DMS 273 treated with DMSO at 0.1 percent for 48 hours (cell line): ENCODE measurements around the gene RNU6-9.
"Not testable (repeated sequence)": the region's sequence is repeated elsewhere in the genome, so short reads cannot be mapped to it uniquely, and the experiment has no call there.

ENCODE experiments used
- DNase-seq: peaks from one replicate; lab custom pipeline; 2025; lab: John Stamatoyannopoulos, UW

The RNU6-9 gene

DNA sequence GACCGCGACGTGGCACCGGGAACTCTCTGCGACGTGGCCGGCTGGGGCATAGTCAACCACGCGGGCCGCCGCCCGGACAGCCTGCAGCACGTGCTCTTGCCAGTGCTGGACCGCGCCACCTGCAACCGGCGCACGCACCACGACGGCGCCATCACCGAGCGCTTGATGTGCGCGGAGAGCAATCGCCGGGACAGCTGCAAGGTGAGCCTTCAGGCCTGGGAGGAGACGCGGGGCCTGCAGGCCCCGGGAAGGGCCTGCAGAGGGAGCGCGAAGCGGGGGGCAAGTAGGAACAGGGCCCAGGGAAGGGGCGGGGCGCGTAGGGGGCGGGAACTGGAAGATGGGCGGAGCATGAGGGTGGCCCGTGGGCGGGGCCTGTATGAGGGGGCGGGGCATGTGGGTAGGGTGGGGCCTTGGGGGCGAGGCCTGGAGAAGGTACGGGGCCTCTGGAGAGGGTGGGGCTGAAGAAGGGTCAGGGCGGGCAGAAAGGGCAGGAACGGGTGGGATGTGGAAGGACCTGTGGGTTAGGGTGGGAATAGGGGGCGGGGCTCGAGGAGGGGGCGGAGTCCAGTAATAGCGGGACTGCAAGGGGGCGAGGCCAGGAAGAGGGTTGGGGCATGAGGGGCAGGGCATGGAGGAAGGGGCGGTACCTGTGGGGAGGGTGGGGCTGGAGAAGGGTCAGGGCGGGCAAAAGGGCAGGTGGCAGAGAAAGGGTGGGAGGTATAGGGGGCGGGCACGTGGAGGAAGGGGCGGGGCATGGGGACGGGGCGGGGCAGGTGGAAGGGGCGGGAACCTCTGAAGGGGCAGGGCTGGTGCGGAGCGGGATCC is 31.3 kb upstream of the RNU6-9 start:
- no peak for DNase-seq

DNA sequence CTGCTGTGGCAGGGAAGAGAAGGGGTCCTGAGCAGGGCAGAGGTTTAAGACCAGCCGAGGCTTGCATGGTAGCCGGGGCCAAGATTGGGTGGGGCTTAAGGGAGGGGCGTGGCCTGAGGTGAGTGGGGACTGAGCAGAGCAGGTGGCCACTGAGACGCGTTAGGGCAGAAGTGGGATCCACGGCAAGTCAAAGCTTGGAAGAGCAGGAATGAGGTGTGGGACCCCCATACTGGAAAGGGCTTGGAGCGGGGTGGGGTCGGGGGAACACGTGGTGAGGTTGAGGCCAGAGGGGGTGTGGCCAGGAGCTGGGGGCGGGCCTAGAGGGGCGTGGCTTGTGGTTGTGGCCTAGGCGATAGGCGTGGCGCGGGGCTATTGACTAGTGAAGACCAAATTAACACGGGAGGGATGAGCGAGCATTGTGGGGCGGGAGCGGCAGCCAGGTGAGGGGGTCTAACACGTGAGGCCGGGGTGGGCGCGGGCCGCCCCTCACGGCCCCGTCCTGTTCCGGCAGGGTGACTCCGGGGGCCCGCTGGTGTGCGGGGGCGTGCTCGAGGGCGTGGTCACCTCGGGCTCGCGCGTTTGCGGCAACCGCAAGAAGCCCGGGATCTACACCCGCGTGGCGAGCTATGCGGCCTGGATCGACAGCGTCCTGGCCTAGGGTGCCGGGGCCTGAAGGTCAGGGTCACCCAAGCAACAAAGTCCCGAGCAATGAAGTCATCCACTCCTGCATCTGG is 30.5 kb upstream of the RNU6-9 start:
- DNase-seq, result no peak

DNA sequence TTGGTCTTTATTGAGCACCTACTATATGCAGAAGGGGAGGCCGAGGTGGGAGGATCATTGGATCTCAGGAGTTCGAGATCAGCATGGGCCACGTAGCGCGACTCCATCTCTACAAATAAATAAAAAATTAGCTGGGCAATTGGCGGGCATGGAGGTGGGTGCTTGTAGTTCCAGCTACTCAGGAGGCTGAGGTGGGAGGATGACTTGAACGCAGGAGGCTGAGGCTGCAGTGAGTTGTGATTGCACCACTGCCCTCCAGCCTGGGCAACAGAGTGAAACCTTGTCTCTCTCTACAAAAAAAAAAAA is 30.0 kb upstream of the RNU6-9 start:
- DNase-seq, result no peak

DNA sequence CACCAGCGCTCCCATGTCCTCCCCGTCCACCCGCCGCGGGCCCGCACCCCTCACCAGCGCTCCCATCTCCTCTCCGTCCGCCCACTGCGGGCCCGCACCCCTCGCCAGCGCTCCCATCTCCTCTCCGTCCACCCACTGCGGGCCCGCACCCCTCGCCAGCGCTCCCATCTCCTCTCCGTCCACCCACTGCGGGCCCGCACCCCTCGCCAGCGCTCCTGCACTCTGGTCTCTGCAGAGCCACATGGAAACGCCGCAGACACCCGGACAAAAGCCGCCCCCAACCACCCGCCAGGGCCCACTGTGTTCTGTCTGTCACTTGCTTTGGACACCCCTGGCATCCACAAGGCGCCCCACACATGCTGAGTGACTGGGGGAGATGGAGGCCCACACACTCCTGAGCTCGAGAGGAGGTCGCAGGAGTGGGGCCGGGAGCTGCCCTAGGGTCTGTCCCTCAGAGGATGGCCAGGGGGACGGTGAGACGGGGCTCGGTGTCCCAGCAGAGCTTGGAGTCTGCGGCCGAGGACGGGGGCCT is 26.4 kb upstream of the RNU6-9 start:
- DNase-seq, result no peak

DNA sequence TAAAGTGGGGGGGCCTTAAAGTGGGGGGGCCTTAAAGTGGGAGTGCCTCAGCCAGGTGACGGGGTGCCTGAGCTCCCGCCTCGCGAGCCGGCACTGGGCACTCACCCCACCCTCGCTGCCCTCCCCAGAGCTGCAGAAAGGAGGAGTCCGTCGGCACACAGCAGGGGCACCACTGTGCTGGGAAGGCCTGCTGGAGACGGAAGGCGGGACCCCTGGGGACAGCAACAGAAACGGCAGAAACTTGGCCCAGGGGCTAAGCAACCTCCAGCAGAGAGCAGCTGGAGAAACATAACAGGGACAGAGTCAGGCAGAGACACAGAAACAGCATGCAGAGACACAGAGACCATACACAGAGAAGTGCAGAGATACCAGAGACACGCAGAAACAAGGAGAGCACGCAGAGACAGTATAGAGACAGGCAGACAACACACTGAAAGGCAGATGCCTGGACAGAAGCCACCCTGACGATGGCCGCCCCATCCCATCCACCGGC is 25.9 kb upstream of the RNU6-9 start:
- no peak for DNase-seq

DNA sequence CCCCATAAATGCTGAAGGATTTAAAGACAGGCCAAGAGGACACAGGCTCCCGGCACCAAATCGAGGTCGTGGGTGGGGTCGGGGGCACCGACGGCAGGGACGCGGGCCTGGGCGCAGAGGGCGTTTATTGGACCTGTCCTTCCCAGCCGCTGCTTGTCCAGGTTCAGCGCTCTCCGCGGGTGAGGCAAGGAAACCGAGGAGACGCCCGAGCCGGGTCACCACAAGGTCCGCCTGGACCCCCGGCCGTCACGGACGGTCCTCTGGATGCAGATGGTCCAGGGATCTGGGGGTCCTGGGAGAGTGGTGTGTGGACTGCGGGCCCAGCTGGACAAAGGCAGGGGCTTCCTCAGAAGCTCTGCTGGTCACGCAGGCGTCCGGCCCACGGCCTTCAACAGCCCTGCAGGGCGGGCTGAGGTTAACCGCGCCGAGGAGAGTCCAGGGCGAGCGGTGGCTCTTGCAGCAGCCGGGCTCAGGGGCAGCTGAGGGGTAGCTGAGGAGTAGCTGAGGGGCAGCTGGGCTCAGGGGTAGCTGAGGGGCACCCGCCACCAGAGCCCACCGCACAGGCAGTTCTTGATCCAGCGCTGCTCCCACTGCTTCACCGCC is 25.3 kb upstream of the RNU6-9 start:
- no peak for DNase-seq

DNA sequence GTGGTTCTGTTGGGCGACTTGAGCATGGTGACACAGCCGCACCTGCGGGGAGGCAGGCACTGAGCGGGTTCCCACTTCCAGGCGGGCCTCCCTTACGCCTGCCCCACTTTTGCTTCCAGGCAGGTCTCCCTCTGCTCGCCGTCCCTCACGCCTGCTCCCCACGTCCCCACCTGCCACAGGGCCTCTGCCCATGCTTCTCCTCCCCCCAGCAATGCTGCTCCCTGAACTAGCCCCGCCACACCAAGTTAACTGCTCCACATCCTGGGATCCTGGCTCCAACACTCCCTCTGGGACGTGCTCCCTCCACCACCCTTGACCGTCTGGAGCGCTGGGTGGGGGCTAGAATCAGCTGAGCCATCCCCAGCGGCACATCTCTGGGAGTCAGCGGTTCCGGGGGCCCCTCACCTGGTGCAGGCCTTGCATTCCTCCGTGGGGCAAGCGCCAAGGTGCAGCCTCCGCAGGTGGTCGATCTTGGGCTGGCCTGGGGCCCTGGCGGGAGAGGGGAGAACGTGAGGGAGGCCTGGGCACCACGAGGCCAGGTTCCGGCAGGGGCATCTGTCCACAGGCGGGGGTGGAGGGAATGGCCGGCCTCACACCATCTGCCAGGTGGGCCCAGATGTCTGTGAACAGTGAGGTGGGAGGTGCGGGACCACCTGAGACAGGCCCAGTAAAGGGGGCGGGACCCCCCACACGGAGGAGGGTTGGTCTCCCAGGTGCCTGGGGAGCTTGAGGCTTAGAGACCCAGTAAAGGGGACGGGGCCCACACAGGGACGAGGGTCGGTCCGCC is 24.6 kb upstream of the RNU6-9 start:
- DNase-seq, result no peak

DNA sequence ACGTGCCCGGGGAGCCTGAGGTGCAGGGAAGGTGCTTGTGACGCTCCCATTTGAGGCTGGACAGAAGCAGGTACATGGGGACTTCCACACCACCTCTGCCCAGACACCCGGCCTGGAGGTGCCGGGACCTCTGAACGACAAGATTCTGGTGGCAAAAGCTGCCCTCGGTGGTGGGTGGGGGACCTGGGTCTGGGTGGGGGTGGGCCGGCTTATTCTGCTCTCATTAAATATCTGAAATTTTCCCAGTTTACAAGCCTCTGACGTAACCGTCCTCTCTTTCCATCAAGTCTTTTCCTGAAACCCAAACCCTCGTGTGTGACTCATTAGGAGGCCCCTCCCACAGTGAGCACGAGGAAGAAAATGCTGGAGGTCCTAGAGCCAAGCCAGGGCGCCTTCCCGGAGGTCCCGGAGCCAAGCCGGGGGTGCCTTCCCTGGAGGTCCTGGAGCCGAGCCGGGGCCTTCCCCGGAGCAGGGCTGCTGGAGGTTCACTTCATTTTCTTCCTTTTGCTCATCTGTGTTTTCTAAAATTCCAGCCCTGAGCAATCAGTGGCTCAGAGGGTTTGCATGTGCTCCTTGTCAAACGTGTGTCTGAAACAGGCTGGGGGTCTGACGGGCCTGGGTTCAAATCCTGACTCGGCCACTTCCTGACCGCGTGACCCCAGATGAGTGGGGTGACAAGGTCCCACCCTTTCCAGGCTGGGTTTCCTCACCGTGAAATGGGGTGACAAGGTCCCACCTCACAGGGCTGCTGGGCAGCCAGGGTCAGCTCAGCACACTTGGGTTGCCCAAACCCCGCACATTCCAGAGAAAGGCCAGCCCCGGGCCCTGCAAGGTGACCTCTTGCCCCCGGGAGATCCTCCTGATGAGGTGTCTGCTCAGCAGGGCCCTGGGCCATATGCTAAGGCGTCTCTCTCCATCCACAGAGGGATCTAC is 23.8 kb upstream of the RNU6-9 start:
- DNase-seq, result no peak

DNA sequence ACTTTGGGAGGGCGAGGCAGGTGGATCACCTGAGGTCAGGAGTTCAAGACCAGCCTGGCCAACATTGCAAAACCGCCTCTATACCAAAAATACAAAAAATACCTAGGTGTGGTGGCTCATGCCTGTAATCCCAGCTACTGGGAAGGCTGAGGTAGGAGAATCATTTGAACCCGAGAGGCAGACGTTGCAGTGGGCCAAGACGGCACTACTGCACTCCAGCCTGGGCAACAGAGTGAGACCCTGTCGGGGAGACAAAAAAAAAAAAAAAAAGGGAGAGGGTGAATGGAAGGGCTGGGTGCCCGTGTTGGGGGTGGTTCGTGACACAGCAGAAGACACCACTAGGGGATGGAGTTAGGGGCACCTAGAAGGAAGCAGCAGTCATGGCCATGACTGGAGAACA is 23.0 kb upstream of the RNU6-9 start:
- no peak for DNase-seq

DNA sequence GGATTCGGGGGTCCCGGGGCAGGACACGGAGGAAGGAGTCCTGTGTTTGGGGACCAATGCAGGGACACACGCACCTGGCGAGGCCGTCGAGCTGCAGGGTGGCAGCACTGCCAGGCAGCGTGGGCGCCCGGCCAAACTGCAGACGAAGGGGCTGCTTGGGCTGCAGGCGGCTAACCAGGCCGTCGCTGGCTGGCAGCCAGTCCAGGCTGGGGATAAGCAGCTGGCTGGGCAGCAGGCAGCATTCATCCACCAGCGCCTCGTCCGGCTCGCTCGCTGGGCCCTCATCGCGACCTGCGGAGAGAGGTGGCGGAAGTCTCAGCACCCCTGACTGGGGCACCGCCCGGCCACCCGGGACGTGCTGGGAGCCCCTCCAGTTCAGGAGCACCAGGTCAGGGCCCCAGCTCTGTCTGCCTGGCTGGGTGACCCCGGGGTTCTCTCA is 22.3 kb upstream of the RNU6-9 start:
- peak; percentile 65 for DNase-seq

DNA sequence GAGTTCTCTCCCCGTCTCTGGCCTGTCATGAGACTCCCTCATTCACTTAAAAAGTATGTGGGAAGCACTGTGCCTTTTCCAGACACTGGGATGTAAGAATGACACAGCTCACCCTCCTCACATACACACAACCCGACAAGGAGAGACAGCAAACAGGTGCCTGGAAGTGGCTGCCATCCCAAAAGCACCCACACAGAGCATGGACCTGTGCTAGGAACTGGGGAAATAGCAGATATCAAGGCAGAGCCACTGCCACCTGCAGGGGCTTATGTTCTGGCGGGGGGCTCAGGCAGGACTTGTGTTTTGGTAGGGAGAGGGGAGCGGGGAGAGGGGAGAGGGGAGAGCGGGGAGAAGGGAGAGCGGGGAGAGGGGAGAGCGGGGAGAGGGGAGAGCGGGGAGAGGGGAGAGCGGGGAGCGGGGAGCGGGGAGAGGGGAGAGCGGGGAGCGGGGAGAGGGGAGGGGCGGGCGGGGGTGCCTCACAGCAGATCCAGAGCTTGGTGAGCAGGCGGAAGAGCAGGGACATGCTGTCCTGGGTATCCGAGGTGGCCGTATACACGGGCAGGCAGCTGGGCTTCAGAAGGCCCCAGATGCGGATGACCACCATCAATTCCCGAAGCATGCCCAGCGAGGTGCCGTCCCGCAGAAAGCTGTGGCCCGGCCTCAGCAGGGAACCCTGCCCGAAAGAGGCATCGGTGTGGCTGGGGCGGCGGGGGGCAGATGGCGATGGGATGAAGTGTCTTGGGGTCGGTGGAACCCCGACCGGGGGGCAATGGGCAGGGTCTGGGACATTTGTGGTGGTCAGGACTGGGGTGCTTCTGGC is 21.6 kb upstream of the RNU6-9 start:
- DNase-seq, result no peak

DNA sequence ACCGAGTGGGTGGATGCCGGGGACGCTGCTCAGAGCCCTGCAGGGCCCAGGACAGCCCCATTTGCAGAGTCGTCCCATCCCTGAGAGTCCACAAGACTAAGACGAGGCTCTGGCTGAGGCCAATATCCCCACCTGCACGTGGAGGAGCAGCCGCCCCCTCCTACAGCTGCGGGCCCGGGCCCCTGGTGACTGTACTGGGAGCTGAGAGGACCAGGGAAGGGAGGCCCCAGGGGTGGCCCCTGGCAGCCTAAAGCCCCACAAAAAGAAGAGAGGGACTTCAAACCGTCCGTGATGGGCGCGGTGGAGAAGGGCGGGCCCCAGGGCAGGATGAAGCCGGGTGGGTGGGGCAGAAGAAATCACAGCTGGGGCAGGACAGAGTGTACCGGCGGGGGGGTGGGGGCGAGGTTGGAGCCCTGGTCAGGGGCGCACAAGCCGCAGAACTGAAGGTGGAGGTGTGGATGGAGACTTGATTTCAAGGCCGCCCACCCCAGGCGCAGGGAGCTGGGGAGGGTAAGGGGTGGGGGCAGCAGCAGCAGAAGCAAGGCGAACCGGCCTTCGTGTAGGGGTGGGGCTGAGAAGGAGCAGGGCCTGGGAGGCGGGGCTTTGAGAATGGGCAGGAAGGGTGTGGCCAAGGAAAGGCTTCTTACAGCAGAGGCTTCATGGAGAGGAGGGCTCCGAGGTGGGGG is 20.9 kb upstream of the RNU6-9 start:
- no peak for DNase-seq

DNA sequence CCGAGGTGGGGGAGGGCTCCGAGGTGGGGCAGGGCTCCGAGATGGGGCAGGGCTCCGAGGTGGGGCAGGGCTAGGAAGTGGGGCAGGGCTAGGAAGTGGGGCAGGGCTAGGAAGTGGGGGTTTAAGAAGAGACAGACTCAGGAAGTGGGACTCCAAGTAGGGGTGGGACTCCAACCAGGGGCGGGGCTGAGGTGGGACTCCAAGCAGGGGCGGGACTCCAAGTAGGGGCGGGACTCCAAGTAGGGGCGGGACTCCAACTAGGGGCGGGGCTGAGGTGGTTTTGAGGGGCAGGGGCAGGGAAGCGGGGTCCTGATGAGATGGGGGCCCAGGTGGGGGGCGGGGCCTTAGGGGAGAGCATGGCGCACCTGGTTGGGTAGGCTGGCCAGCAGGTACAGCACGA is 20.2 kb upstream of the RNU6-9 start:
- no peak for DNase-seq

DNA sequence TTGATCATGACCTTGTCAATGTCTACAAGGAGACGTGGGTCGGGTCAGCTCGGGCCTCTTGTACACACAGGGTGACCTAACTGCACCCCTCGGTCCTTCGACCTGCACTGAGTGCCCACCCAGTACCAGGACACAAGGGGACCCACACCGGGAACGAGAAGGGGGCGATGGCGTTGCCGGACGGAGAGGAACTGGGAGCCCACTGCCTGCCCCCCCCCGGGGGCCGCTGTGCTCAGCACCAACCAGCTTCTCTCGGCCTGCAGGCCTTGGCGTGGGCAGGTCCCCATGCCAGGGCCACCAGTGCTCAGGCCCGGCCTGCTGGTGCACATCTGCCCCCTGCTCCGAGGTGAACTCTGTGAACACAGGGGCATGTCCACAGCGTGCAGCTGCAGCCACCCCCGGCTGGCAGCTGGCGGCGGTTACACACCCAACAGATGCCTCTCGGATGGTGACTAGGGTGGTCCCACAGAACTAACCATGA is 19.7 kb upstream of the RNU6-9 start:
- DNase-seq, result no peak

DNA sequence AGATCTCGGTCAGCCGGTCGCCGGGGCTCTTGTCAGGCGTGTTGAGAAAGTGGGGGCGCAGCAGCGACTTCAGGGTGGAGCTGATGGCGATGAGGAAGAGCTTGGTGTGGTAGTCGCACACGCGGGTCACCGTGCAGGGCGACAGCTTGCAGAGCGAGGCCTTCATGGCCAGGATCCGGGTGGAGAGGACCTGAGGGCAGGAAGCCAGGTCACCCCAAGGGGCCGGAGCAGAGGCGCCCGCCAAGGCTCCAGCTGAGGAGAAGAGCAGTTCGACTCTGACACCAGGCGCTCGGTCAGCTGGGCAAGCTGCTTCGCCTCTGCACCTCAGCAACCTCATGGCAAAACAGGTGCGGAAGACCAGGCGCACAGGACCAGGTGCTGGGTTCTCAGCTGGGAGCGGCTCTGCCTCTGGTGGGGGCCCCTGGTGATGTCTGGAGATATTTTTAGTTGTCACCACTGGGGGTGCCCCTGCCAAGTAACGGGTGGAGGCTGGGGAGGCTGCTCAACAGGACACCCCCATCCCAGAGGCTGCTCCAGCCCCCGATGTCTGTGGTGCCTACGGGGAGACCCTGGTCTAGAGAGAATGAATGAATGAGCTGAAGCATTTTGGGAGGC is 17.9 kb upstream of the RNU6-9 start:
- DNase-seq, result no peak

DNA sequence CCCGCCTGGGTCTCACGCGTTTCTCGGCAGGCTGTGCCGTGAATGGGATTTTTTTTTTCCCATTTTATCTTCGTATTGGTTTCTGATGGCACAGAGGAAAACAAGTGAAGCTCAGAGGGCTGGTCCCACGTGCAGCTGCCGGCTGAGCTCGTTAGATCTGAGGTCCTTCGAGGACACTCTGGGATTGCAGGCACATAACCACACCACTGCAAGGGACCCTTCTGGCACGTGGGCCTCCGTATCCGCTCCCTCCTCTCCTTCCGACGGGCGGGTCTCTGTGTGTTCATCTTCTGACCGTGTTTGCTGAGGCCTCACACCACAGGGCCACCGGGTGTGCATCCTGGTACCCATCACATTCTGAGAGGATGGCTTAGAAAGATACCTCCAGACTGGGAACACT is 17.2 kb upstream of the RNU6-9 start:
- no peak for DNase-seq

DNA sequence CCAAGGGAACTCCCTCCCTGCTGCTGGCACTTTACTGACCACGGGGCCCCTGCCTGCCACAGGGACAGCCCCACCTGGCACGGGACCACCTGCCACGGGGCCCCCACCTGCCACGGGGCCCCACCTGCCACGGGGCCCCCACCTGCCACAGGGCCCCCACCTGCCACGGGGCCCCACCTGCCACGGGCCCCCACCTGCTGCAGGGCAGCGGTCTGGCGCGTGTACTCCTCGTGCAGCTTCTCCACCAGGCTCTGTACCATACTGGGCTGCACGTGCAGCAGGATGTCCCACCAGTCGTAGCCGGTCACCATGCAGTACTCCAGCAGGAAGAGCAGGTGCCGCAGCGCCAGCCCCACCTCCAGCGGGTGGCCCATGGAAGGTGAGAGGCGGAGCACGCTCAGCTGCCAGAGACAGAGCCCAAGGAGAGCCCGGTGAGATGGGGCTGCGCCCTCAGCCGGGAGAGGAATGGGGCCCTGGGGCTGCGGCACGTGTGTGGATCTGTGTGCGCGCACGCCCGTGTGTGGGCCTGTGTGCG is 16.4 kb upstream of the RNU6-9 start:
- DNase-seq, result no peak

DNA sequence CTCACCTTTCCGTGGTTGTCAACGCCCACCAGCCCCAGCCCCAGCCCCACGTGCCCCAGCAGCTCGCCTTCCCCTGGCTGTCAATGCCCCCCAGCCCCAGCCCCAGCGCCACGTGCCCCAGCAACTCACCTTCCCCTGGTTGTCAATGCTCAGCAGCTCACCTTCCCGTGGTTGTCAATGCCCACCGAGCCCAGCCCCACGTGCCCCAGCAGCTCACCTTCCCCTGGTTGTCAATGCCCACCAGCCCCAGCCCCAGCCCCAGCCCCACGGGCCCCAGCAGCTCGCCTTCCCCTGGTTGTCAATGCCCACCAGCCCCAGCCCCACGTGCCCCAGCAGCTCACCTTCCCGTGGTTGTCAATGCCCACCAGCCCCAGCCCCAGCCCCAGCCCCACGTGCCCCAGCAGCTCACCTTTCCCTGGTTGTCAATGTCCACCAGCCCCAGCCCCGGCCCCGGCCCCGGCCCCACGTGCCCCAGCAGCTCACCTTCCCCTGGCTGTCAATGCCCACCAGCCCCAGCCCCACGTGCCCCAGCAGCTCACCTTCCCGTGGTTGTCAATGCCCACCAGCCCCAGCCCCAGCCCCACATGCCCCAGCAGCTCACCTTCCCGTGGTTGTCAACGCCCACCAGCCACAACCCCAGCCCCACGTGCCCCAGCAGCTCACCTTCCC is 15.2 kb upstream of the RNU6-9 start:
- DNase-seq, result not testable (repeated sequence)
